Measurements from ENCODE around the gene FKBP4.

Gene FKBP4

GRCh38 chr12:2751686-2752085, 43.1 kb upstream of the FKBP4 start:
- no peak overlapping the region for H2BK5ac ChIP-seq (ENCODE audit: low read length)
- H2BK120ac ChIP-seq (ENCODE audit: low read depth, low read length): no peak overlapping the region
- no peaks in the 10 kb centered on the region for H3K4me1 ChIP-seq (ENCODE audit: control insufficient read depth, low read depth, low read length)
- no peak overlapping the region for H2BK15ac ChIP-seq (replicated peaks; ENCODE audit: low read depth)
- no peak overlapping the region for H3K9ac ChIP-seq (ENCODE audit: low read length)
- H3K27me3 ChIP-seq (ENCODE audit: insufficient read depth, low read length, poor library complexity): peaks cover 9% of the 10 kb centered on the region
- no peak overlapping the region for H3K56ac ChIP-seq (ENCODE audit: low read length)
- no peak overlapping the region for H3K18ac ChIP-seq (ENCODE audit: low read length)
- WGBS (ENCODE audit: extremely low coverage, insufficient coverage, low lambda C conversion rate): no CpG with 5 or more reads among the region's 2 CpGs
- no peak overlapping the region for H3K4me2 ChIP-seq (ENCODE audit: low read length)
- H3K4me3 ChIP-seq (ENCODE audit: low read length): no peak overlapping the region
- H3K79me2 ChIP-seq (ENCODE audit: control insufficient read depth, insufficient read depth, low read length): no peaks in the 10 kb centered on the region
- H3K27ac ChIP-seq (ENCODE audit: low read depth, low read length): no peak overlapping the region
- no peak overlapping the region for H4K5ac ChIP-seq (ENCODE audit: low read length)
- no peak overlapping the region for H3K4ac ChIP-seq (ENCODE audit: low read depth, low read length)
- H3K79me1 ChIP-seq (ENCODE audit: low read length): no peaks in the 10 kb centered on the region
- H3K36me3 ChIP-seq (ENCODE audit: control insufficient read depth, insufficient read depth, low read length): no peaks in the 10 kb centered on the region
- H3K23ac ChIP-seq (ENCODE audit: low read length): no peak overlapping the region
- no peak overlapping the region for H4K8ac ChIP-seq (ENCODE audit: low read depth, low read length)
- peak; percentile 57 for DNase-seq
- H2AK5ac ChIP-seq (ENCODE audit: low read length): no peak overlapping the region

- peak; percentile 85 for DNase-seq
- no CpG with 5 or more reads among the region's 58 CpGs for WGBS (ENCODE audit: extremely low coverage, insufficient coverage, low lambda C conversion rate)
- peaks cover 9% of the 10 kb centered on the region for H3K27me3 ChIP-seq (ENCODE audit: insufficient read depth, low read length, poor library complexity)
Observed at GRCh38 chr12:2752676-2753371, 41.9 kb upstream of the FKBP4 start.

GRCh38 chr12:2753536-2753935, 41.2 kb upstream of the FKBP4 start:
- no peaks in the 10 kb centered on the region for H3K79me1 ChIP-seq (ENCODE audit: low read length)
- DNase-seq: no peak
- no peaks in the 10 kb centered on the region for H3K4me1 ChIP-seq (ENCODE audit: control insufficient read depth, low read depth, low read length)
- no peak overlapping the region for H3K9ac ChIP-seq (ENCODE audit: low read length)
- H3K23ac ChIP-seq (ENCODE audit: low read length): no peak overlapping the region
- no peak overlapping the region for H4K5ac ChIP-seq (ENCODE audit: low read length)
- WGBS (ENCODE audit: extremely low coverage, insufficient coverage, low lambda C conversion rate): no CpG with 5 or more reads among the region's 8 CpGs
- no peaks in the 10 kb centered on the region for H3K36me3 ChIP-seq (ENCODE audit: control insufficient read depth, insufficient read depth, low read length)
- no peak overlapping the region for H3K4me2 ChIP-seq (ENCODE audit: low read length)
- no peak overlapping the region for H4K8ac ChIP-seq (ENCODE audit: low read depth, low read length)
- H2AK5ac ChIP-seq (ENCODE audit: low read length): no peak overlapping the region
- peaks cover 9% of the 10 kb centered on the region for H3K27me3 ChIP-seq (ENCODE audit: insufficient read depth, low read length, poor library complexity)
- H2BK15ac ChIP-seq (replicated peaks; ENCODE audit: low read depth): no peak overlapping the region
- no peak overlapping the region for H3K4ac ChIP-seq (ENCODE audit: low read depth, low read length)
- no peak overlapping the region for H3K18ac ChIP-seq (ENCODE audit: low read length)
- H3K79me2 ChIP-seq (ENCODE audit: control insufficient read depth, insufficient read depth, low read length): no peaks in the 10 kb centered on the region
- H3K56ac ChIP-seq (ENCODE audit: low read length): no peak overlapping the region
- no peak overlapping the region for H3K4me3 ChIP-seq (ENCODE audit: low read length)
- H2BK5ac ChIP-seq (ENCODE audit: low read length): no peak overlapping the region
- H2BK120ac ChIP-seq (ENCODE audit: low read depth, low read length): no peak overlapping the region
- no peak overlapping the region for H3K27ac ChIP-seq (ENCODE audit: low read depth, low read length)

More at GRCh38 chr12:2752676-2753371, 41.9 kb upstream of the FKBP4 start:
- H3K4me2 ChIP-seq (ENCODE audit: low read length): no peak overlapping the region
- no peak overlapping the region for H2BK120ac ChIP-seq (ENCODE audit: low read depth, low read length)
- H3K79me1 ChIP-seq (ENCODE audit: low read length): no peaks in the 10 kb centered on the region
- no peak overlapping the region for H2BK15ac ChIP-seq (replicated peaks; ENCODE audit: low read depth)
- H2BK5ac ChIP-seq (ENCODE audit: low read length): no peak overlapping the region
- H3K36me3 ChIP-seq (ENCODE audit: control insufficient read depth, insufficient read depth, low read length): no peaks in the 10 kb centered on the region
- no peak overlapping the region for H4K8ac ChIP-seq (ENCODE audit: low read depth, low read length)
- no peak overlapping the region for H4K5ac ChIP-seq (ENCODE audit: low read length)
- H2AK5ac ChIP-seq (ENCODE audit: low read length): no peak overlapping the region
- H3K27ac ChIP-seq (ENCODE audit: low read depth, low read length): no peak overlapping the region
- H3K56ac ChIP-seq (ENCODE audit: low read length): no peak overlapping the region
- no peaks in the 10 kb centered on the region for H3K79me2 ChIP-seq (ENCODE audit: control insufficient read depth, insufficient read depth, low read length)
- H3K9ac ChIP-seq (ENCODE audit: low read length): no peak overlapping the region
- H3K4ac ChIP-seq (ENCODE audit: low read depth, low read length): no peak overlapping the region
- no peak overlapping the region for H3K18ac ChIP-seq (ENCODE audit: low read length)
- H3K4me1 ChIP-seq (ENCODE audit: control insufficient read depth, low read depth, low read length): no peaks in the 10 kb centered on the region
- no peak overlapping the region for H3K4me3 ChIP-seq (ENCODE audit: low read length)
- H3K23ac ChIP-seq (ENCODE audit: low read length): no peak overlapping the region

- Histone ChIP-seq H2BK5ac (ENCODE audit: low read length) (no peak overlapping the region), H3K36me3 (ENCODE audit: control insufficient read depth, insufficient read depth, low read length) (no peaks in the 10 kb centered on the region), H3K4me1 (ENCODE audit: control insufficient read depth, low read depth, low read length) (no peaks in the 10 kb centered on the region), H3K79me2 (ENCODE audit: control insufficient read depth, insufficient read depth, low read length) (no peaks in the 10 kb centered on the region), H3K18ac (ENCODE audit: low read length) (no peak overlapping the region), H3K4ac (ENCODE audit: low read depth, low read length) (no peak overlapping the region), H2BK120ac (ENCODE audit: low read depth, low read length) (no peak overlapping the region), H3K23ac (ENCODE audit: low read length) (no peak overlapping the region), H2AK5ac (ENCODE audit: low read length) (no peak overlapping the region), H3K27me3 (ENCODE audit: insufficient read depth, low read length, poor library complexity) (peaks cover 9% of the 10 kb centered on the region), H3K56ac (ENCODE audit: low read length) (no peak overlapping the region), H3K79me1 (ENCODE audit: low read length) (no peaks in the 10 kb centered on the region), H3K27ac (ENCODE audit: low read depth, low read length) (no peak overlapping the region), H3K9ac (ENCODE audit: low read length) (no peak overlapping the region), H3K4me3 (ENCODE audit: low read length) (no peak overlapping the region), H2BK15ac (replicated peaks; ENCODE audit: low read depth) (no peak overlapping the region), H4K5ac (ENCODE audit: low read length) (no peak overlapping the region), H4K8ac (ENCODE audit: low read depth, low read length) (no peak overlapping the region), H3K4me2 (ENCODE audit: low read length) (no peak overlapping the region)
- DNase-seq: no peak
Observed at GRCh38 chr12:2754208-2754607, 40.6 kb upstream of the FKBP4 start.

GRCh38 chr12:2756756-2757155, 38.0 kb upstream of the FKBP4 start:
- Histone ChIP-seq H3K4ac (ENCODE audit: low read depth, low read length) (no peak overlapping the region), H2BK15ac (replicated peaks; ENCODE audit: low read depth) (no peak overlapping the region), H3K18ac (ENCODE audit: low read length) (no peak overlapping the region), H3K4me1 (ENCODE audit: control insufficient read depth, low read depth, low read length) (no peaks in the 10 kb centered on the region), H3K4me3 (ENCODE audit: low read length) (no peak overlapping the region), H2BK5ac (ENCODE audit: low read length) (no peak overlapping the region), H3K79me1 (ENCODE audit: low read length) (no peaks in the 10 kb centered on the region), H4K8ac (ENCODE audit: low read depth, low read length) (no peak overlapping the region), H3K23ac (ENCODE audit: low read length) (no peak overlapping the region), H3K27me3 (ENCODE audit: insufficient read depth, low read length, poor library complexity) (peaks cover 9% of the 10 kb centered on the region), H3K36me3 (ENCODE audit: control insufficient read depth, insufficient read depth, low read length) (no peaks in the 10 kb centered on the region), H3K27ac (ENCODE audit: low read depth, low read length) (no peak overlapping the region), H3K4me2 (ENCODE audit: low read length) (no peak overlapping the region), H2AK5ac (ENCODE audit: low read length) (no peak overlapping the region), H3K79me2 (ENCODE audit: control insufficient read depth, insufficient read depth, low read length) (no peaks in the 10 kb centered on the region), H4K5ac (ENCODE audit: low read length) (no peak overlapping the region), H2BK120ac (ENCODE audit: low read depth, low read length) (no peak overlapping the region), H3K56ac (ENCODE audit: low read length) (no peak overlapping the region), H3K9ac (ENCODE audit: low read length) (no peak overlapping the region)
- no CpG with 5 or more reads among the region's 5 CpGs for WGBS (ENCODE audit: extremely low coverage, insufficient coverage, low lambda C conversion rate)
- DNase-seq: no peak

GRCh38 chr12:2759733-2760132, 35.0 kb upstream of the FKBP4 start:
- H3K79me2 ChIP-seq (ENCODE audit: control insufficient read depth, insufficient read depth, low read length): no peaks in the 10 kb centered on the region
- no peak overlapping the region for H3K9ac ChIP-seq (ENCODE audit: low read length)
- no peak overlapping the region for H4K5ac ChIP-seq (ENCODE audit: low read length)
- H3K36me3 ChIP-seq (ENCODE audit: control insufficient read depth, insufficient read depth, low read length): no peaks in the 10 kb centered on the region
- DNase-seq: no peak
- H3K4ac ChIP-seq (ENCODE audit: low read depth, low read length): no peak overlapping the region
- no peak overlapping the region for H3K27ac ChIP-seq (ENCODE audit: low read depth, low read length)
- H2BK120ac ChIP-seq (ENCODE audit: low read depth, low read length): no peak overlapping the region
- no peaks in the 10 kb centered on the region for H3K4me1 ChIP-seq (ENCODE audit: control insufficient read depth, low read depth, low read length)
- no peak overlapping the region for H3K56ac ChIP-seq (ENCODE audit: low read length)
- H3K23ac ChIP-seq (ENCODE audit: low read length): no peak overlapping the region
- no CpG with 5 or more reads among the region's 4 CpGs for WGBS (ENCODE audit: extremely low coverage, insufficient coverage, low lambda C conversion rate)
- H4K8ac ChIP-seq (ENCODE audit: low read depth, low read length): no peak overlapping the region
- no peak overlapping the region for H2AK5ac ChIP-seq (ENCODE audit: low read length)
- H3K18ac ChIP-seq (ENCODE audit: low read length): no peak overlapping the region
- no peaks in the 10 kb centered on the region for H3K79me1 ChIP-seq (ENCODE audit: low read length)
- no peaks in the 10 kb centered on the region for H3K27me3 ChIP-seq (ENCODE audit: insufficient read depth, low read length, poor library complexity)
- H3K4me2 ChIP-seq (ENCODE audit: low read length): no peak overlapping the region
- H2BK15ac ChIP-seq (replicated peaks; ENCODE audit: low read depth): no peak overlapping the region
- no peak overlapping the region for H3K4me3 ChIP-seq (ENCODE audit: low read length)
- H2BK5ac ChIP-seq (ENCODE audit: low read length): no peak overlapping the region
